Stimulated activated CD4-positive, alpha-beta T cell treated with anti-CD3 and anti-CD28 coated beads, Interleukin-15, amount 100 ng/mL, for 24 hours (primary cell): ENCODE results near the gene BAIAP2L1.

Source experiments
- DNase-seq: peaks from one replicate; pipeline ENCODE4 v3.0.0-alpha.2; 2020

Gene BAIAP2L1

GRCh38 chr7:98355250-98355538 lies 45.7 kb downstream of the BAIAP2L1 start:
- no peak for DNase-seq

DNA sequence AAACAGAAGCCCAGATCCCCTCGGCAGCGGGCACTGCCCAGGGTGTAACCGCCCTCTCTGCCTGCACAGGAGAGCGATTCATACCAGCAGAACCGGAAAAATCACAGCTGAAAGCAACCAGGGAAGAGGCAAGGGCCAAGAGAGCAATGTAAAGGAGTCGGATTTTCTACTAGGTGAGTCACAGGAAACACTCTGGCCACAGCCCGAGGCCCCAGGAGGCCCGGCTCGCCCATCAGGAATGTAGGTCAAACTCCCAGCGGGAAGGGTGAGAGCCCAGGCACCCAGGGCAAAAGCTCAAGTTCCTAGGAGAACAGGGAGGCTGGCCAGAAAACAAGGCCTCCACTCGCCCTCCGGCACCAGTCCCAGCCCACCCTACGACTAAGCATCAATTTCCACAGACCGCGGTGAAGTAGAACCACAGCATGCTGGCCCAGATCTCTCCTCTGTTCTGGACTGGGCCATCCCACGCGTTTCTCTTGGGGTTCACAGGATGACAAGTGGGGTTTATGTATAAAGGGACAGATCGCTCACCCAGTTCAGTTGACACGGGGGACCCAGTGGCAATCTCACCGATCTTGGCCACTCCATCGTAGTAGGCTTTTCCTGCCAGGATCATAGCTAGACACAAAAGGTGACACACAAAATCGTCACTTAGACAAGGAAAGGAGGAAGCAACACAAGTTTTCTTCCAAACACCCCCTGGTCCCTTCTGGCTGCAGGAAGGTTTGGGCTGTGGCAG lies 46.2 kb downstream of the BAIAP2L1 start:
- no peak for DNase-seq

- no peak for DNase-seq
Observed at GRCh38 chr7:98354052-98354451, 46.8 kb downstream of the BAIAP2L1 start.

DNA sequence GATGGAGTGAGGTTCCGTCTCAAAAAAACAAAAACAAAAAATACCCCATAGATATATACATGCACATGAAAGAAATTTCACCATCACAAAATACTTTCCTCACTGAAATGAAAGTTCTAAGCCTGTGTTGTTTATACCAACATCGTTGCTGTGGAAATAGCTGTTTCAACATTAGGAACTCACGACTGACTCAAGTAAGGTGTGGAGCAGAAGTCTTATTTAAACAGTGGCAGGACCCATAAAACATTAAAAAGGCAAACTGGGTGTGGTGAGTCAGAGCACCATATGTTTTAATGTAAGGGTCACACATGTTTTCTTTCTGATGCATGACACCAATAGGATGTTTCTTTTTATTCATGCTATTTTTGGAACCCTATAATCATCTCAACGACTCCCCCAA lies 48.3 kb downstream of the BAIAP2L1 start:
- no peak for DNase-seq

- DNase-seq: no peak
Observed at GRCh38 chr7:98351136-98351535, 49.8 kb downstream of the BAIAP2L1 start.

DNA sequence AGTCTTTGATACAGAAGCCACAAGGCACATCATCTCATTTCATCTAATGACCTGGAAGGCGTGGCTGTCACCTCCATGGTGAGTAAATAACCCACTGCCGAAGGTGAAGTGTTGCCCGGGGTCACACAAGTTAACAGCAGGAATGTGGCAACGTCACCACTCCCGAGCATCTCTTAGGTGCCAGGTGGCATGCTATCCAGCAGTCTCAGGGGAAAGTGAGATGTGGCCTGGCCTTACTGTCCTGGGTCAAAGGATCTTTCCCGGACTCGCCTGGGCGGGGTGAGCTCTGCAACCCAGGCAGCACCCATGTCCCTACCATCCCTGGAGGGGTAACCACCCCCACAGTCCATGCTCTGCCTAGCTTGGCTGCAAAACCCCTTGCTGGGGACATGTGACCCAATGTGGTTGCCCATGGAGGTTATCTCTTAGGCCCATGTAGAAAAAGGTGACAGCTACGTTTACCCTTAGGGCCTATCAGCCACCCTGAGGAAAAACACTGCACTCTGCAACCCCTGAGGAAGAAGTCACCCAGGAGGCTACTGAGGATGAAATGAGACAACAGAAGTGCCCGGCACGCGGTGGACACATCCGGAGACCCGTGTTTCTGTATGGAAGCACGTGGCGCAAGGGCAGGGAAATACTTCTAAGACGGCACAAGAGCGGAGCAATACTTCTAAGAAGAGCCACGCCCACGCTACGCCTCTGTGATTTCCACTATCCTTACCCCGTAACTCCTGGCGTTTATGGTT lies 52.0 kb downstream of the BAIAP2L1 start:
- DNase-seq: no peak

DNA sequence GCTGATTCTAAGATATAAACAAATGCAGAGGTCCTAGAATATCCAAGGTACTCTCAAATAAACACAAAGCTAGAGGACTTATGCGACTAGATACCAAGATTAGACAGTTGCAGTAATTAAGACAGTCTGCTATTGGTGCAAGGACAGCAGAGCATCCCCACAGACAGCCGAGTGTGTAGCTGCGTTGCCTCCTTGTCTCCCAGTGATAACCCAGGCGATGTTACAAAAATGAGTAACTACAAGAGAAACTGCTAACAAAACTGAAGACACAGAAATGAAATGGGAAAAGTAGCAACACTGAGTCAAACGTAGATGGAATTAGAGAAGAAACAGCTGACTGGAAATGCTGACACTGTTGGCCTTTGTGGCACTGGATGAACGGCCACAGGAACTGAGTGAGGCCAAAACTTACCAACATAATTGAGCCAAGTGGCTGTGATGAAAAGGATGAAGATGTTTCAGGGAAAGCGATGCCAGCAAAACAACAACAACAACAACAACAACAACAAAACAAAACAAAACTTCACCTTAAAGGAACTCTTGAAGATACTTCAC lies 54.3 kb downstream of the BAIAP2L1 start:
- DNase-seq: no peak

DNA sequence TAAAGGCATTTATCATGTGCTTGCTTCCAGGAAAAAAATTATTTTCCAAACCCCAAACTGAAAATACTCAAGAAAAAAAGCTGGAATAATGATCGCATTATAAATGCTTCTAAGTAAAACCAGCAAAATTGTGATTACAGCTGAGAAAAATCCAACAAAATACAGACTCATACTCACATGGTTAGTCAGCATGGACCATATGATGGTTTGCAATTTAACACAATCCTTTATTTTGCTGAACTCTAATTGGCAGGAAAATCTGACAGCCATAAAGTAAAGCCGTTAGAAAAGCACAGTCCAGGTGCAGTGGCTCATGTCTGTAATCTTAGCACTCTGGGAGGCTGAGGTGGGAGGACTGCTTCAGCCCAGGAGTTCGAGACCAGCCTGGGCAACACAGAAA lies 59.8 kb downstream of the BAIAP2L1 start:
- DNase-seq: no peak

- no peak for DNase-seq
Observed at GRCh38 chr7:98339043-98339442, 61.8 kb downstream of the BAIAP2L1 start.

DNA sequence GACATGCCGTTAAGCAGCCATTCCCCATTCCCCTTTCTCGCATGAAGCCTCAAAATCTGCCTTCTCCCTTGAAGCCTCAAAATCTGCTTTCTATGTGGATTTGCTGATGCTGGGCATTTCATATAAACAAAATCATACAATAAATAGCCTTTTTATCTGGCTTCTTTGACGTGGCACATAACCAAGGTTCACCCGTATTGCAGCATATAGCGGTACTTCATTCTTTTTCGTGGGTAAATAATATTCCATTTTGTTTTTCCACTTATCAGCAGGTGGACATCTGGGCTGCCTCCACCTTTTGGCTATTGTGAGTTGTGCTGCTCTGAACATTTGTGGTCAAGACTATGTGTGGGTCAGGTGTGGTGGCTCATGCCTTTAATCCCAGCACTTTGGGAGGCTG lies 62.4 kb downstream of the BAIAP2L1 start:
- no peak for DNase-seq

DNA sequence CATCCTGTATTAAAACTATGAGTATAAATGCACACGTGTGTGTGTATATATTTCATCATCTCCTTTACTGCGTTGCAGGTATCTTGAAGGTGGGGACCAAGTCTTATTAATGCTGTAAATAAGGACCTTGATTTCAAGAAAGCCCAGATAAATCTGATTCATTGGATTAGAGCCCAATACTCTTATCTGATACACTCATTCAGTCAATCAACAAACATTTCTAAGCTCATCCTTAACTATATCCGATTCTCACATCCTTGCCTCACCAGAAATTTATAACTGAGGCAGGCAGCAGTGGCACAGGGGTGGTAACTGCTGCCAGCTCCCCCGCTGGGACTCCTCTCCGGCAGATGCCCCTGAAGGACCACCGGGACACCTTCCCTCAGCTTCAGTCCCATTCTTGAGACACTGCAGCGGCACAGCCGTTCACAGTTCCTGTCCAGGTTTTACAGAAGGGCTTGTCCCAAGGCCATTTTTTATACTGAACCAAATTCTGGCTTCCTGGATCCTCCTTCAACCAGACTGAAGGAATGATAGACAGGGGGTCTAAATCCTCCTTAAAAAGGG lies 65.4 kb downstream of the BAIAP2L1 start:
- no peak for DNase-seq

DNA sequence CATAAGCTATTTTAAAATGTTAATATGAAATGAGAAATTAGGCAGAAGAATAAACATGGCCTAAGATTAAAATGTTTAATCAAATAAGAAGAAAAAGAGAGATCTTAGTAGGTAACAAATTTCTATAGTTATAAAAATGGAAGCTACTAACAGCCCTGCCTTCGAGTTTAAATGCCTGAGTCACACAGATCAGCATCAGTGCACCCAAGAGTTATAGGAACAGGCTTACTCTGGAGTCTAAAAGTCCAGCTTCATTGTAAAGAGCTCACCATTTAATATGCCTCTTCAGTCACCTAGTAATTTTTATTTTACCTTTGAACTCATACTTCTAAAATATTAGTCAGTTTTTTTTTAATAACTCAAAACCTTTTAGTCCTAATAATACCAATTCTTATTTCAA lies 66.8 kb downstream of the BAIAP2L1 start:
- no peak for DNase-seq

DNA sequence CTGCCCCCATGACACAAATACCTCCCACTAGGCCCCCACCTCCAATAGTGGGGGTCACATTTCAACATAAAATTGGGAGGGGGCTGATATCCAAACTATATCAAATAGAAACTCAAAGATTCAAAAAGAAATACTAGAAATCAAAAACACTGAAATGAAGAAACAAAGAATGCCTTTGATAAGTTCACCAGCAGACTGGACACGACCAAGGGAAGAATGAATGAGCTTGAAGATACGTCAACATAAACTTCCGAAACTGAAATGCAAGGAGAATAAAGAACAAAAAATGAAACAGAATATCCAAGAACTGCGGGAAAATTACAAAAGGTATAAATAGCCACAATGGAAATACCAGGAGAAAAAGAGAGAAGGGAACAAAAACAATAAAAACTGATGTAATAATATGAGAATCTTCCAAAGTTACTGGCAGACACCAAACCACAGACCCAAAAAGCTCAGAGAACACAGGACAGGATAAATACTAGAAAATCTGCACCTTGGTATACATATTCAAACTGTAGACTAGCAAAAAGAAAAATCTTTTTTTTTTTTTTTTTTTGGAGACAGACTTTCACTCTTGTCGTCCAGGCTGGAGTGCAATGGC lies 69.9 kb downstream of the BAIAP2L1 start:
- DNase-seq: no peak

DNA sequence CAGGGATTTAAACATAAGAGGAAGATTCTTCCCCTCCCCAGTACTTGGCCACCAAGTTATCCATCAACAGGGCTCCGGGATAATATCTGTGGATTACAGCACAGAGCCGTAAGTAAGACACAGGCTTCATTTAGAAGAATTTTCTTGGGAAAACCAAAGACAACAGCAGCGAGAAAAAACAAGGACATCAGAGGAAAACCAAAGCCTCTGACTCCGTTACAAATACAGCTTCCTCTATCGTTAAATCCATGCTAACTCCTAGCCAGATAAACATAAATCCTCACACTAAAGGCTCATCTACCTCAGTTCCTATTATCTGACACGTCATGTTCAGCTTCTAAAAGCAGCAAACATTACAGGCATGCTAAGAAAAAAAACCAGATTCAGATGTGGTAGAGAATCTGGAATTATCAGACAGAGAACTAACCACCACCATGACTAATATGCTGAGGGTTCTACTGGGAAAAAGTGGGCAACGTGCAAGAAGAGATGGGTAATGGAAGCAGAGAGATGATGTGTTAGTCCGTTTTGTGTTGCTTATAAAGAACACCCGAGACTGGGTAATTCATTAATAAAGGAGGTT lies 71.0 kb downstream of the BAIAP2L1 start:
- DNase-seq: no peak

- DNase-seq: no peak
Observed at GRCh38 chr7:98329100-98329790, 71.6 kb downstream of the BAIAP2L1 start.

DNA sequence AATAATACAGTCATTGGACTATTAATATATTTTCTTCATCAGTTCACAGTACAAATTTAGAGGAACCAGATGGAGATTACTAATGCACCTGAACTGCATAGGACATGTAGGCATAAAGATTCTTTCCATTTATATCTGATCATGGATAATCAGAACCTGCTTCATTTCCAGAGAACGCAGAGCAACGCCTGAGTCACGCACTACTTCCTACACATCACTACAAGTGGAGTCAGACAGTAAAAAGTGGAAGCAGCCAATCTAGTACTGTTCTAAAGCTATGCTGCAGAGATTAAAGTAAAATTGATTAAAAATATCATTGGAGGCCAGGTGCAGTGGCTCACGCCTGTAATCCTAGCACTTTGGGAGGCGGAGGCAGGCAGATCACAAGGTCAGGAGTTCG lies 76.1 kb downstream of the BAIAP2L1 start:
- no peak for DNase-seq

DNA sequence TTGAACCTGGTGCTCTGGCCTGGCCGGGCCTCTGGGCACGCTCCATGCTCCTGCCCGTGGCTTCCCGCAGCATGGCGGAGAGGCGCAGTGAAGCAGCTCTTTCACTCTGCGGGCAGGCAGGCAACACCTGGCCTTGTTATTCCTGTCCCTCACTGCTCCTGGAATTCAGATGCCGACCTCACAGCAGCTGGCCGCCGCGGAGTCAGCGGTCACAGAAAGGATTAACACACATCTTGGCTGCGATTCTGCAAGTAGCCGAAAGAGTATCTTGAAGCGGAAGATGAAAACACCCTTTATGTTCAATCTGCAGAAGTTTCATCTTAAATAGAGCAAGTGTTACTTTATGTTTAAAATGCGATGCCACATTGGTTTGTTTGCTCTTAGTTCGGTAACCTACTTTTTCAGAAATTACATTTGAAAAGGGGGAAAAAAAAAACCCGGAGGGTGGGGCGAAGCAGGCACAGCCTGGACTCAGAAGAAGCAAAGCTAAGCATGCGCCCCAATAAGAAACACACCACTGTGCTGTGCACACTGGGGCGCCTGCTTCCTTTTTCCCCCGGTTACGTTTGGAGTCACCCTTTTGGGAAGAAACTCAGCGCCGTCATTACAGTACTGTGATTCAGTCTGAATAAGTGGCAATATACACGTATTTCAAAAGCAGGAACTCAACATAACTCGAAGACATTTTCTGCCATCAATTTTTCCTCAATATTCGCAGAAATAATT lies 77.1 kb downstream of the BAIAP2L1 start:
- no peak for DNase-seq

- DNase-seq: no peak
Observed at GRCh38 chr7:98322331-98323270, 78.3 kb downstream of the BAIAP2L1 start.

GRCh38 chr7:98321301-98321700 lies 79.6 kb downstream of the BAIAP2L1 start:
- DNase-seq: no peak

DNA sequence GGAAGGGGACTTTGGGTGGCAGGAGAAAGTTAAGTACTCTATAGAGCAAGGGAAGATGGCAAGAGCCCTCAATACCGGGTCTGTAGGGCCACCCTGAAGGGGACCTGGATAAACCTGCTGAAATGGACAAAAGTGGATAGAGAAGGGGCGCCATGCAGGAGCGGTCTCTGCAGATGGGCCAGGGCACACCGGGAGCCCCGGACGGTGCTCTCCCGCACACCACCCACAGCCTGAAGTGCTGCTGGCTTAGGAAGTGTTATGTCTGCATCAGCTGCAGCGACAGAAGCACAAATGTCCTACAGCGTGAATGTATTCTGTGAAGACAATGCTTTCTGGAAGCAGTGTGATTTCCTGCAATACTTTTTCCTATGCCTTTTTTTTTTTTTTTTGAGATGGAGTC lies 81.7 kb downstream of the BAIAP2L1 start:
- DNase-seq: no peak
